LNCaP clone FGC (cell line): ENCODE data around the gene RHEB.

Experiments used
- DNase-seq: peaks from one replicate; pipeline ENCODE4 v3.0.0-alpha.2; 2011; ENCODE audit warnings: low read depth
- H3K4me3 ChIP-seq: 2 replicates; pipeline ENCODE4 v1.5.1; 2011; ENCODE audit warnings: mild to moderate bottlenecking, low read depth, low read length, control low read depth
- TF ChIP-seq, protein P1 (sequence below): IDR thresholded peaks from 2 replicates; pipeline ENCODE4 v1.5.1; 2012; ENCODE audit warnings: mild to moderate bottlenecking; ENCODE audit not compliant: control insufficient read depth, insufficient read depth; ENCODE audit errors: extremely low read depth

RHEB gene

DNA sequence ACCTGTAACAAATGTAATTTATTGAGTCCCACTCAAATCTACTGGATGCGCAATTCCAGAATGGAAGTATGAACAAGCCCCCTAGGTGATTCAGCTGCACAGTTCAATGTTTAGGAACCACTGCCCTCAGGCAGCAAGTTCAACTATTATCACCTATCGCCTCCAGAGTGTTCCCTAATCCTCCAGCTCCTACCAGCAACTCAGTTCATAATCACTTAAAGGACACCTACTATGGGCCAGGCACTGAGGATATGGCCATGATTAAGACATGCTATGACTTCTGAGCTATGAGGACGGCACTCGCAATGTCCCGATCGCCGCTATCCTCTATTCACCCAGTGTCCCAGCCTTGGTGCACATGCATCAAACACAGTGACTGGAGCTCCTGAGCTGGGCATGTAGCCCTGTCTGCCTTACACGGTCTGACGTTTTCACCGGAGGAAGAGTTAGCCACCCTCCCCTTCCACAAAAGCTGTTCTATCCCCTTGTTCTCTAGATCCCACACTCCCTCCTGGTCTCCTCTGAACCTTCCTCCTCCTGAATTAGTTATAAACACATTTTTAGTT, 22.3 kb downstream of the RHEB start:
- H3K4me3 ChIP-seq: no peak overlapping the region
- DNase-seq: no peak
- TF ChIP-seq, protein P1, sequence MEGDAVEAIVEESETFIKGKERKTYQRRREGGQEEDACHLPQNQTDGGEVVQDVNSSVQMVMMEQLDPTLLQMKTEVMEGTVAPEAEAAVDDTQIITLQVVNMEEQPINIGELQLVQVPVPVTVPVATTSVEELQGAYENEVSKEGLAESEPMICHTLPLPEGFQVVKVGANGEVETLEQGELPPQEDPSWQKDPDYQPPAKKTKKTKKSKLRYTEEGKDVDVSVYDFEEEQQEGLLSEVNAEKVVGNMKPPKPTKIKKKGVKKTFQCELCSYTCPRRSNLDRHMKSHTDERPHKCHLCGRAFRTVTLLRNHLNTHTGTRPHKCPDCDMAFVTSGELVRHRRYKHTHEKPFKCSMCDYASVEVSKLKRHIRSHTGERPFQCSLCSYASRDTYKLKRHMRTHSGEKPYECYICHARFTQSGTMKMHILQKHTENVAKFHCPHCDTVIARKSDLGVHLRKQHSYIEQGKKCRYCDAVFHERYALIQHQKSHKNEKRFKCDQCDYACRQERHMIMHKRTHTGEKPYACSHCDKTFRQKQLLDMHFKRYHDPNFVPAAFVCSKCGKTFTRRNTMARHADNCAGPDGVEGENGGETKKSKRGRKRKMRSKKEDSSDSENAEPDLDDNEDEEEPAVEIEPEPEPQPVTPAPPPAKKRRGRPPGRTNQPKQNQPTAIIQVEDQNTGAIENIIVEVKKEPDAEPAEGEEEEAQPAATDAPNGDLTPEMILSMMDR: no peak

- no peak for DNase-seq
- TF ChIP-seq, protein P1: no peak
- peak overlapping the region; percentile 34; the same call in 1 of the 2 replicates for H3K4me3 ChIP-seq
These were observed 24.3 kb downstream of the RHEB start for GRCh38 chr7:151495360-151495759.

DNA sequence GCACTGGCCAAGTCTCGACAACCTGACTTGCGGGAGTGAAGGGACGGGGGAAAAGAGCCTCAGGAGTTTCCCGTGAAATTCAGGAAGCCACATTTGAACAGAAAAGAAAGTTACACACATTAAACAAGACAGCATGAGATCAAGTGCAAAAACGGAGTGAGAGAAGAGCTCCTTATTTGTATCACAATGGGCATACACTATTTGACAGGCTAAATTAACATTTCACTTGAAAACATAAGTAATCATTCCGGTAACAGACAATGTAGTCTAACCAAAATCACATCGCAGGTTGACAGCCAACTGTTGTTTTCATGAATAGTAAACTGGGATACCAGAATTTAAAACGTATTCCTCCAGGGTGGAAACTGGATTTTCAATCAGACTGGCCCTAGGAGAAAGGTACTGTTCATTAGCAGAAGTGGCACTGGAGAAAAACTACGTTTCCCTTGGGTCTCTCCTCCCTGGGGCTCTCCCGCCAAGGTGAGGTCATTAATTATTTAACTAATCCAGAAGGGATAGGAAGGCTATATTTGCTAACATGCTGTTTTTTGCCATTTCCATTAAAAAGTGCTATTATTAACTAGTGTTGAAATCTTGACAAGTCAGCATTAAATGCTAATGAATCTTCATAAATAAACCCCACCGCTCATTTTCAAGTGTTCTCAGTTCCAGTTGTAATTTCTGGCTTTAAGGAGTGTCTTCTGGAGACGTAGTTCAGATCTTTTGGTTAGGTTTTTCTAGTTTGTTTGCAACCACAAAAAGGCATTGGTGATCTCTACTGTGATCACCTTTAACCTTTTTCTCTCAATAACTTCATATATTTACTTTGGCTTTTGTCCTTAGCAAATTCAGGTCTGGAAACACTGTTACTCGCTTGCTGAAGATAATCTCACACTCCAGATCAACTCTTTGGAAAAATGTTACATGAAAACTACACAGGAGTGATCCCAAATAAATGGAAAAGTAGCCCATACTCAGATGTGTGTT, 25.1 kb downstream of the RHEB start:
- peak overlapping the region; percentile 34 for H3K4me3 ChIP-seq
- TF ChIP-seq, protein P1: no peak
- peak; percentile 70 for DNase-seq

DNA sequence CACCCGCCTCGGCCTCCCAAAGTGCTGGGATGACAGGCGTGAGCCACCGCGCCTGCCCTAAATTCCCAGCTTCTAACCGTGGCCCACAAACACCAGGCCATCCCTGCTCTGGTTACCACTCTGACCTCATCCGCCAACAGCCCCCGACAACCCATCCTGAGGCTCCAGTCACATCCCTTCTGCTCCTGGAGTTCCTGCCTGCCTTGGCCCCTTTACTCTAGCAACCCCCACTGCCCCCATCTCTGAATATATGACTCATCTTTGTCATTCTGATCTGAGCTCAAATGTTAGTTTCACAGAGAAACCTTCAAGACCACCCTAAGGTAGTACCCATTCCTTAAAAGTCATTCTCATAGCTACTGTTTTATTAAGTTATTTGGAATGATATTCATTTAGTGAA, 26.6 kb downstream of the RHEB start:
- H3K4me3 ChIP-seq: no peak overlapping the region
- no peak for DNase-seq
- TF ChIP-seq, protein P1: no peak

GRCh38 chr7:151491859-151492258, 27.8 kb downstream of the RHEB start:
- no peak overlapping the region for H3K4me3 ChIP-seq
- TF ChIP-seq, protein P1: no peak
- no peak for DNase-seq

GRCh38 chr7:151490456-151491105, 29.1 kb downstream of the RHEB start:
- H3K4me3 ChIP-seq: no peak overlapping the region
- TF ChIP-seq, protein P1: no peak
- no peak for DNase-seq
